ENCODE results near the gene ZKSCAN4.

ZKSCAN4 gene

GRCh38 chr6:28248916-28249315 is 3.2 kb downstream of the ZKSCAN4 start:
- no peak for DNase-seq

- DNase-seq, result no peak
Observed at GRCh38 chr6:28245206-28245941, 6.7 kb downstream of the ZKSCAN4 start.

DNA sequence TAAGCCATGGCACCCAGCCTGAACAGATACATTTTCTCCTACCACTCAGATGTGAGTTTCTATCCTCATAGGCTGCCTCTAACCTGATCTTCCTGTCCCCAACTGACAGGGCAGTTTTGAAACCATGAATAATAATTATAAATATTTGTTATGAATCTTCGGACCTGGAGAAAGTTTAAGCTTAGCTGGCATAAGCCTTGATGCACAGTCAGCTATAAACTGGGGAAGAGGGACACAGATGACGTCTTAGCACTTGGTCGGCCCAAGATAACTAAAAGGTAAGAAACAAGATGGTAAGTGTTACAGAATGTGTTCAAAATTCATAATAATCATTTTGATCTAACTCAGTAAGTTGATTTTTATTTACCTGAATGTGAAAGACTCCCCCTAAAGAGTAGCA is 8.1 kb downstream of the ZKSCAN4 start:
- DNase-seq, result no peak

DNA sequence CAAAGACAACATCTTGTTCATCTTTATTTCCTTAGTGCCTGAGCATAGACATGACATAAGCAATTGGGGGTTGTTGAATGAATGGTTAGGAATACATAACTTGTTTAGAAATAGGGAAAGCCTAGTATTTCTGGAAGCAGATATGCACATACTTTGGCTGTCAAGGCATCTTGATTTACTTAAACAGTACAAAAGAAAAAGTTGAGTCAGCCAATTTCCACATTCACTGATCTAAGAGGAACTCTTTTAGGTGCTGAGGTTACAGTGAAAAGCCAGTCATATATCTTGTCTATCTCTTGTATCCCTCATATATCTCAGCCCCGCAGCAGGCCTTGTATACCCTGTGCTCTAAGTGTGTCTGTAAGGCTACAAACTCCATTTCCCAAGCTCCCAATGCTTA is 11.6 kb downstream of the ZKSCAN4 start:
- no peak for DNase-seq

GRCh38 chr6:28239636-28240035 is 12.4 kb downstream of the ZKSCAN4 start:
- no peak for DNase-seq

DNA sequence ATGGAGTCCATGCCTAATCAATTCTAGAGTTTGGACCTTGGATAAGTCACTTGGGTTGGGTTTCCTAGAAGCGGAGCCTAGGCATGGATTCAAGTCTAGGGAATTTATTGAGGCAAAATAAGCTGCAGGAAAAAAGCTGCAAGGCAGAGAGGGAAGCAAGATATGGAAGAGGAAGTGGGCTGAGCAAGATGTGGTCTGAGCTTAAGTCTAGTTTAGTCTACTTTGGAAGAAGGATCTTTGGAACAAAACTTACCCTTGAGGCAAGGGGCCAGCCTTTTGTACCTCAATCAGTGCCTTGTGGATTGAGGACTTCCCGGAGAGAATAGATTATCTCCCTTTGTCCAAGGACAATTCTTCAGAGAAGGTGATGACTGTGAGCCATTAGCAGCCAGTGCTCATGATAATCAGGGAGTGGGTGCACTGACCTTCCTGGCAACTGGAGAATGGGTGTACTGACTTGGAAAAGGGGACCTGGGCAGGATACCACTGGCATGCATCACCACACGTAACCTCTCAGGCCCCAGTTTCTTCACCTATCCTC is 16.1 kb downstream of the ZKSCAN4 start:
- DNase-seq, result no peak

DNA sequence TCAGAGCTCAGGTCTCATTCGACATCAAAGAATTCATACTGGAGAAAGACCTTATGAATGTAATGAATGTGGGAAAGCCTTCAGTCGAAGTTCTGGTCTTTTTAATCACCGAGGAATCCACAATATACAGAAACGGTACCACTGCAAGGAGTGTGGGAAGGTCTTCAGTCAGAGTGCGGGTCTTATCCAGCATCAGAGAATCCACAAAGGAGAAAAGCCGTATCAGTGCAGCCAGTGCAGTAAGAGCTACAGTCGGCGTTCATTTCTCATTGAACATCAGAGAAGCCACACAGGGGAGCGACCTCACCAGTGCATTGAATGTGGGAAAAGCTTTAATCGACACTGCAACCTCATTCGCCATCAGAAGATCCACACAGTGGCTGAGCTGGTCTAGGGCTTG is 19.3 kb downstream of the ZKSCAN4 start:
- DNase-seq, result no peak

DNA sequence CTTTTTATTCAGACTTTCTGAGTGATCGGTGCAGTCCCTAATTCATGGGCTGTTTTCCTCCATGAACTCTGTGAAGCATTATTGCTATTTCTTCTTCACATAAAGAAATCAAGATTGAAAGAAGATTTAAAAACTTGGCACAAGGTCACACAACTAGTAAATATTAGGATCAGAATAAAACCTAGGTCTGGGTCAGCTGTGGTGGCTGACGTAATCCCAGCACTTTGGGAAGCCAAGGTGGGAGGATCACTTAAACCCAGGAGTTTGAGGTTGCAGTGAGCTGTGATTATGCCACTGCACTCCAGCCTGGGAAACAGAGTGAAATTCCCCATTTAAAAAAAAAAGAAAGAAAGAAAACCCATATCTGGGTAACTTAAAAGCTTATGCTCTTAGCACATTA is 25.6 kb downstream of the ZKSCAN4 start:
- DNase-seq, result no peak

GRCh38 chr6:28225056-28225834 is 26.8 kb downstream of the ZKSCAN4 start, which contains the start of gene ZSCAN9:
TSS of gene ZSCAN9 (plus strand) at chr6:28225275. CDS start at chr6:28227085, 1,810 bp downstream.
- DNase-seq, result peak; percentile 33 to 57

GRCh38 chr6:28224131-28225055 is 27.7 kb downstream of the ZKSCAN4 start:
- no peak for DNase-seq

DNA sequence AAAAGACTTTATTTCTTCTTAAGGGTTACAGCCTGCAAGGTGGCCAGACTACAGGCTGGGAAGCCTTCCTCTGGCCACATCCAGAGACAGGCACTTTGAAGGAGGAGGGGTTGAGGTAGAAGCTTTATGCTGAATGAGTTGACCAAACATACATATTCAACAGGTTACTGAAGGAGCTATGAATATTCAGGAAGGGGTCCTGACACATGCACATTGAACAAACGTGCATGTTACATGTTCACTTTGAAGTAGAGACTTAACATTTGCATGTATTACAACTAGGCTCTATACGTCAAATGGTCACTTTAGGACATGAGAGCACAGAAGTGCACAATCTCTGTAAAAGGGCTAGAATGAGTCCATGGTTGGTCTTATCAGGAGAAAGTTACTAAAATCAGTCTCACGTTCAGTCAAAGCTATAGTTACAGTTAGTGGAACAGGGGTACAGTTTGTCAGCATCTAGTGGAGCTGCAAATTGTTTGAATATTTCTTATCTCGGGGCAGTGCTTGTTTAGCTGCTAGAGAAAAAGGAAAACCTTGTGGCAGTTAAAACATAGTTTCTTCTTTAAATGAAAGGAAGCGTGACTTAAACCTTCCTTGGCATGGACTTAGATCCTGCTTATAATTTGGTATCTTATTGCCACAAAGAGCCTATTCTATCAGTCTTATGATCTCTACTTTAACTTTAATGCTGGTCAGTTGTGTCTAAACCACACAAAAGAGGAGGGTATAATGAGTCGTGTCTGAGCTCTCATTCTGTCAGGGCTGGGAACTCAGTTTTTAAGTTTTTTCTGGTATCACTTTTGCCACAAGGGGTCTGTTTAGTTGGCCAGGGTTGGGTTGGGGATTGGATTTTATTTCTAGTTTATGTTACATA is 31.6 kb downstream of the ZKSCAN4 start:
- DNase-seq, result no peak

- no peak for DNase-seq
Observed at GRCh38 chr6:28218312-28219248, 33.5 kb downstream of the ZKSCAN4 start.

- DNase-seq, result no peak
Observed at GRCh38 chr6:28217890-28218289, 34.2 kb downstream of the ZKSCAN4 start.

- DNase-seq, result no peak
Observed at GRCh38 chr6:28215425-28215824, 36.6 kb downstream of the ZKSCAN4 start.

- no peak for DNase-seq
Observed at GRCh38 chr6:28213213-28213523, 38.9 kb downstream of the ZKSCAN4 start.

DNA sequence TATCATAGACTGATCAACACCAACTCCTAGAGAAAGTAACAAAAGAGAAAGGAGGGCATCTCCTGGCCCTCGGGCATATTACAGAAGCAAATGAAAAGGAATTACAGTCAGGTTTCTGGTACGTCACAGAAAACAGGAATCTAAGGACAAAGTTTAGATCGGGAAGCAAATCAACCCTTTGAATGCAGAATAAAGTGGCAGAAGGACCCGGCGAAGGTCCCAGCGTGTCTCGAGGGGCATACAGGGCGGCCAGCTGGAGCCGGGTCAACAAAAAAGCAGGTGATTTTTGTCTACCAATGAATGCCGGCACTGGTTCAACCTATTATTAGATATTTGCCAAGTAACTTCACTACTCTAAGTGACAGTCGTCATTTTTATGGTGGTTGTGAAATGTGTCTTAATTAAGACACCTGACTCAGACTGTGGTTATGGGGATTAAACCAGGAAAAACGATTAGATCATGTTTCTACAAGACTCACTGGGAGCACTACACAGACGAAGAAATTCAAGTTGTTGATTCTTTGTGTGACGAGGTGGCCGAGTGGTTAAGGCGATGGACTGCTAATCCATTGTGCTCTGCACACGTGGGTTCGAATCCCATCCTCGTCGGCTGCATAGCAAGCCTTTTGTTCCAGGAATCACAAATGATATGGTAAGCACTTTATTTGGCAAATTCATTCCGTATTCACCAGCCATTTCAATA is 39.4 kb downstream of the ZKSCAN4 start:
- DNase-seq, result no peak

- DNase-seq, result no peak
Observed at GRCh38 chr6:28211840-28212509, 40.1 kb downstream of the ZKSCAN4 start.

- DNase-seq, result no peak
Observed at GRCh38 chr6:28209753-28210535, 42.1 kb downstream of the ZKSCAN4 start.
